Glomerular endothelial cell (primary cell): ENCODE results near the gene PCNX1. TPM values are rescaled to one million over a fixed set of nuclear protein-coding genes. Genes with fewer than 3 reads are reported as not detected.
"Not testable (repeated sequence)": the region's sequence is repeated elsewhere in the genome, so short reads cannot be mapped to it uniquely, and the experiment has no call there.

Source experiments
- DNase-seq: peaks from one replicate; pipeline ENCODE4 v3.0.0-alpha.2; 2011; ENCODE audit warnings: low read depth, low spot score; ENCODE audit errors: extremely low read depth
- total RNA-seq: library from RNA; depleted of rRNA; stranded (reverse); fragments of >200 nt; gene quantifications from 2 replicates; pipeline ENCODE4 v1.2.3, GENCODE V29; 2015

PCNX1 gene
- total RNA-seq, 1 donor from 2014 or later: 27.9 TPM

GRCh38 chr14:71117839-71118743 lies 210.8 kb downstream of the PCNX1 start:
- no peak for DNase-seq

GRCh38 chr14:71119075-71119474 lies 211.8 kb downstream of the PCNX1 start:
- DNase-seq: no peak

- no peak for DNase-seq
Observed at GRCh38 chr14:71119832-71120231, 212.6 kb downstream of the PCNX1 start.

- no peak for DNase-seq
Observed at GRCh38 chr14:71121001-71121400, 213.7 kb downstream of the PCNX1 start.

GRCh38 chr14:71121711-71122110 lies 214.5 kb downstream of the PCNX1 start:
- no peak for DNase-seq

GRCh38 chr14:71122866-71123565 lies 215.8 kb downstream of the PCNX1 start:
- no peak for DNase-seq

- no peak for DNase-seq
Observed at GRCh38 chr14:71123579-71124135, 216.4 kb downstream of the PCNX1 start.

- DNase-seq: not testable (repeated sequence)
Observed at GRCh38 chr14:71129716-71130490, 222.6 kb downstream of the PCNX1 start.

GRCh38 chr14:71130491-71131179 lies 223.4 kb downstream of the PCNX1 start:
- DNase-seq: peak; percentile 72

GRCh38 chr14:71133296-71133695 lies 226.0 kb downstream of the PCNX1 start:
- DNase-seq: no peak

GRCh38 chr14:71135496-71135895 lies 228.2 kb downstream of the PCNX1 start:
- no peak for DNase-seq

GRCh38 chr14:71135911-71136310 lies 228.7 kb downstream of the PCNX1 start:
- DNase-seq: no peak

- no peak for DNase-seq
Observed at GRCh38 chr14:71136386-71137060, 229.3 kb downstream of the PCNX1 start.

GRCh38 chr14:71137536-71138447 lies 230.5 kb downstream of the PCNX1 start:
- DNase-seq: no peak

GRCh38 chr14:71138448-71139293 lies 231.4 kb downstream of the PCNX1 start:
- no peak for DNase-seq

GRCh38 chr14:71139294-71139946 lies 232.2 kb downstream of the PCNX1 start:
- no peak for DNase-seq

GRCh38 chr14:71140157-71140556 lies 232.9 kb downstream of the PCNX1 start:
- no peak for DNase-seq
